GM12891 (cell line): Measurements from ENCODE around the gene PRPF31.

ENCODE experiments used
- PAX5 ChIP-seq: IDR thresholded peaks from 2 replicates; pipeline ENCODE4 v1.6.1; 2011; ENCODE audit warnings: low read length, moderate library complexity, mild to moderate bottlenecking; ENCODE audit not compliant: insufficient read depth, severe bottlenecking
- POLR2A ChIP-seq: IDR thresholded peaks from 2 replicates; pipeline ENCODE4 v1.6.1; 2011; ENCODE audit warnings: low read depth, low read length, control low read depth
- POLR2AphosphoS5 ChIP-seq: IDR thresholded peaks from 2 replicates; pipeline ENCODE4 v1.6.1; 2011; ENCODE audit warnings: low read depth, low read length, control low read depth
- TAF1 ChIP-seq: IDR thresholded peaks from 2 replicates; pipeline ENCODE4 v1.6.1; 2011; ENCODE audit warnings: low read depth, low read length, control low read depth

- TF ChIP-seq POLR2A: no peak
- TF ChIP-seq TAF1: no peak
- no peak for TF ChIP-seq POLR2AphosphoS5
- no peak for TF ChIP-seq PAX5
These were observed 12.8 kb downstream of the PRPF31 start for GRCh38 chr19:54128441-54128725.
